ENCODE measurements around the gene SLC9C1. TPM values are rescaled to one million over a fixed set of nuclear protein-coding genes. Genes with fewer than 3 reads are reported as not detected.

SLC9C1 gene
- total RNA-seq (2022; extraction: Qiagen RNA extraction), result not detected in 5 replicates

GRCh38 chr3:112293368-112294321 is at the start of gene SLC9C1:
Gene SLC9C1, minus strand, starts transcription at chr3:112294216. Its CDS starts 7,425 bp downstream, at chr3:112286791.

GRCh38 chr3:112333002-112333380 is 39.0 kb upstream of the SLC9C1 start, which contains the start of gene CD200:
Gene CD200, plus strand, starts transcription at chr3:112333156. Its CDS starts 57 bp downstream, at chr3:112333213.

GRCh38 chr3:112132975-112133448 is 161.0 kb downstream of the SLC9C1 start, which contains the start of gene GCSAM:
Gene GCSAM, minus strand, starts transcription at chr3:112133248. Its CDS starts 128 bp downstream, at chr3:112133120.

Other genes starting within 250 kb of the SLC9C1 start
- gene C3orf52, start 207.8 kb downstream of the SLC9C1 start, total RNA-seq (2022; extraction: Qiagen RNA extraction), result 11.1 to 14.1 TPM (median 12.4 TPM) in 5 replicates
- gene GCSAM, start 161.0 kb downstream of the SLC9C1 start, total RNA-seq (2022; extraction: Qiagen RNA extraction), result not detected in 5 replicates
- gene CD200, start 38.9 kb upstream of the SLC9C1 start, total RNA-seq (2022; extraction: Qiagen RNA extraction), result not detected in 5 replicates
- gene BTLA, start 205.3 kb upstream of the SLC9C1 start, total RNA-seq (2022; extraction: Qiagen RNA extraction), result not detected in 5 replicates

Measured in A549 treated with Mapracorat at 1 μM for 4 hours (cell line).